Cardiac fibroblast (primary cell): ENCODE data around the gene PAFAH1B2.

Experiments
- DNase-seq, 2 donors: peaks; one replicate each; pipeline versions ENCODE4 v3.0.0 to v3.0.0-alpha.2; 2010; ENCODE audit warnings: low read depth in 2 of 2
- H3K4me3 ChIP-seq, 2 donors: replicated peaks in 1 of 2; 1 replicate in 1 of 2; 2 replicates in 1 of 2; pipeline ENCODE4 v1.5.1; 2011; ENCODE audit warnings: low read depth in 2 of 2, low read length in 2 of 2, mild to moderate bottlenecking in 2 of 2, moderate library complexity in 1 of 2
- CTCF ChIP-seq: IDR thresholded peaks from one replicate; pipeline ENCODE4 v1.5.1; 2011; ENCODE audit warnings: low read depth, mild to moderate bottlenecking, low read length, inconsistent platforms

PAFAH1B2 gene

GRCh38 chr11:117146521-117146920 lies 2.4 kb downstream of the PAFAH1B2 start:
- DNase-seq: peak; percentile 54 to 67
- H3K4me3 ChIP-seq: peak overlapping the region in 1 of 2 donors; percentile 84
- no peak for TF ChIP-seq CTCF

GRCh38 chr11:117152066-117152465 lies 8.0 kb downstream of the PAFAH1B2 start:
- H3K4me3 ChIP-seq: no peak overlapping the region
- TF ChIP-seq CTCF: no peak
- DNase-seq: no peak

GRCh38 chr11:117154468-117154867 lies 10.4 kb downstream of the PAFAH1B2 start:
- no peak for TF ChIP-seq CTCF
- DNase-seq: no peak

GRCh38 chr11:117157507-117157906 lies 13.4 kb downstream of the PAFAH1B2 start:
- H3K4me3 ChIP-seq: no peak overlapping the region
- DNase-seq: no peak
- TF ChIP-seq CTCF: no peak

More at GRCh38 chr11:117154468-117154867, 10.4 kb downstream of the PAFAH1B2 start:
- H3K4me3 ChIP-seq: no peak overlapping the region

GRCh38 chr11:117159892-117160291 lies 15.8 kb downstream of the PAFAH1B2 start:
- DNase-seq: no peak
- no peak overlapping the region for H3K4me3 ChIP-seq
- TF ChIP-seq CTCF: no peak

- no peak for TF ChIP-seq CTCF
- H3K4me3 ChIP-seq: no peak overlapping the region
- DNase-seq: peak in 1 of 2 donors; percentile 51
Observed at GRCh38 chr11:117160826-117161225, 16.7 kb downstream of the PAFAH1B2 start.

- DNase-seq: no peak
- TF ChIP-seq CTCF: no peak
- H3K4me3 ChIP-seq: no peak overlapping the region
Observed at GRCh38 chr11:117166491-117166890, 22.4 kb downstream of the PAFAH1B2 start.
